ENCODE data around the gene C10orf71. TPM values are rescaled to one million over a fixed set of nuclear protein-coding genes. Genes with fewer than 3 reads are reported as not detected.

The C10orf71 gene
- polyA plus RNA-seq, 1 of the 3 experiments (the other 2 are of a cell fraction), result not detected

- H3K4me2 ChIP-seq, result no peak overlapping the region
- no peak for DNase-seq
- H3K9me2 ChIP-seq, result no peaks in the 10 kb centered on the region
- no peaks in the 10 kb centered on the region for H3K9me3 ChIP-seq
- no peak overlapping the region for H2AFZ ChIP-seq (ENCODE audit: low read depth)
- H4K20me1 ChIP-seq (ENCODE audit: insufficient read depth), result no peaks in the 10 kb centered on the region
- WGBS (ENCODE audit: low lambda C conversion rate), result 69% methylated on average over 8 of the region's 8 CpGs
- no peak overlapping the region for H3K9ac ChIP-seq
- peaks cover 0 to 25% of the 10 kb centered on the region in 2 experiments; a peak in 1 of 4 replicates for H3K4me1 ChIP-seq (ENCODE audit: control insufficient read depth in 1 of 2, insufficient read depth in 2 of 2, low read depth in 1 of 2, low read length in 1 of 2)
- ChIA-PET POLR2A (no interaction called here), CTCF (interaction anchor here (0.7 to 2.3 kb wide), 3 partner anchors 10 to 43 kb away, joined by 3 to 6 read pairs (median 3); no protein-coding TSS in a partner anchor)
- TF ChIP-seq NRF1 (IDR thresholded peaks at IDR 0.05; ENCODE audit: low read depth, low read length) (no peak), SMC3 (IDR thresholded peaks at IDR 0.05; ENCODE audit: low read depth, low read length) (no peak), NFIC (IDR thresholded peaks at IDR 0.05; ENCODE audit: borderline replicate concordance) (no peak), EP300 (IDR thresholded peaks at IDR 0.05; ENCODE audit: borderline replicate concordance in 1 of 2, low read depth in 1 of 2, low read length in 1 of 2) (no peak), REST (IDR thresholded peaks at IDR 0.05; ENCODE audit: low read depth, low read length) (no peak)
- no peaks in the 10 kb centered on the region for H3K79me2 ChIP-seq (ENCODE audit: insufficient read depth)
- H3K27ac ChIP-seq (ENCODE audit: low read depth in 2 of 2, low read length in 1 of 2), result no peak overlapping the region
- H3F3A ChIP-seq (replicated peaks; ENCODE audit: insufficient read depth), result no peaks in the 10 kb centered on the region
- H3K4me3 ChIP-seq (ENCODE audit: low read depth in 2 of 2, low read length in 1 of 2), result no peak overlapping the region
- H3K36me3 ChIP-seq (replicated peaks in 1 of 2; ENCODE audit: control insufficient read depth in 1 of 2, insufficient read depth in 2 of 2, low read length in 1 of 2), result no peaks in the 10 kb centered on the region
- H3K27me3 ChIP-seq (ENCODE audit: insufficient read depth), result no peaks in the 10 kb centered on the region
These were observed 65.8 kb downstream of the C10orf71 start for GRCh38 chr10:49364747-49365146.

GRCh38 chr10:49365275-49365674 is 66.3 kb downstream of the C10orf71 start:
- Histone ChIP-seq H3K36me3 (replicated peaks in 1 of 2; ENCODE audit: control insufficient read depth in 1 of 2, insufficient read depth in 2 of 2, low read length in 1 of 2) (no peaks in the 10 kb centered on the region), H3K4me3 (ENCODE audit: low read depth in 2 of 2, low read length in 1 of 2) (no peak overlapping the region), H3F3A (replicated peaks; ENCODE audit: insufficient read depth) (no peaks in the 10 kb centered on the region), H3K27me3 (ENCODE audit: insufficient read depth) (no peaks in the 10 kb centered on the region), H3K9ac (no peak overlapping the region), H4K20me1 (ENCODE audit: insufficient read depth) (no peaks in the 10 kb centered on the region), H3K27ac (ENCODE audit: low read depth in 2 of 2, low read length in 1 of 2) (no peak overlapping the region), H3K9me3 (no peaks in the 10 kb centered on the region), H3K4me1 (ENCODE audit: control insufficient read depth in 1 of 2, insufficient read depth in 2 of 2, low read depth in 1 of 2, low read length in 1 of 2) (peaks cover 0 to 20% of the 10 kb centered on the region in 2 experiments; a peak in 1 of 4 replicates), H2AFZ (ENCODE audit: low read depth) (no peak overlapping the region), H3K9me2 (no peaks in the 10 kb centered on the region), H3K79me2 (ENCODE audit: insufficient read depth) (no peaks in the 10 kb centered on the region), H3K4me2 (no peak overlapping the region)
- 33% methylated on average over 1 of the region's 3 CpGs for WGBS (ENCODE audit: low lambda C conversion rate)
- DNase-seq, result no peak
- ChIA-PET CTCF (interaction anchor here (0.7 to 2.3 kb wide), 3 partner anchors 10 to 42 kb away, joined by 3 to 6 read pairs (median 3); no protein-coding TSS in a partner anchor), POLR2A (no interaction called here)
- no peak for TF ChIP-seq GABPA (IDR thresholded peaks at IDR 0.05; ENCODE audit: low read depth)
- TF ChIP-seq MAX (IDR thresholded peaks at IDR 0.05; ENCODE audit: low read depth), result no peak
- no peak for TF ChIP-seq ELF1 (IDR thresholded peaks at IDR 0.05)
- no peak for TF ChIP-seq RAD21 (IDR thresholded peaks at IDR 0.05; ENCODE audit: low read length)
- no peak for TF ChIP-seq EZH2phosphoT487 (IDR thresholded peaks at IDR 0.05; ENCODE audit: borderline replicate concordance, low read depth)
- no peak for TF ChIP-seq SMC3 (IDR thresholded peaks at IDR 0.05; ENCODE audit: low read depth, low read length)
- no peak for TF ChIP-seq RCOR1 (IDR thresholded peaks at IDR 0.05; ENCODE audit: low read length)
- no peak for TF ChIP-seq NRF1 (IDR thresholded peaks at IDR 0.05; ENCODE audit: low read depth, low read length)
- TF ChIP-seq TEAD4 (IDR thresholded peaks at IDR 0.05; ENCODE audit: borderline replicate concordance, insufficient read depth), result no peak
- no peak for TF ChIP-seq RXRA (IDR thresholded peaks at IDR 0.05; ENCODE audit: borderline replicate concordance, low read depth)
- no peak for TF ChIP-seq NFIC (IDR thresholded peaks at IDR 0.05; ENCODE audit: borderline replicate concordance)
- TF ChIP-seq FOXM1 (IDR thresholded peaks at IDR 0.05; ENCODE audit: low read depth), result no peak
- no peak for TF ChIP-seq EP300 (IDR thresholded peaks at IDR 0.05; ENCODE audit: borderline replicate concordance in 1 of 2, low read depth in 1 of 2, low read length in 1 of 2)
- TF ChIP-seq TCF12 (IDR thresholded peaks at IDR 0.05), result no peak
- TF ChIP-seq POLR2AphosphoS5 (IDR thresholded peaks at IDR 0.05; ENCODE audit: low read depth, low read length), result no peak

Measured in SK-N-SH (cell line).